NOMO-1 (cell line): Measurements from ENCODE around the gene SBF1.

Source experiments
- DNase-seq, 2 experiments: peaks; one replicate each; lab custom pipeline; 2025; ENCODE audit not compliant: unreplicated experiment in 2 of 2; lab: John Stamatoyannopoulos, UW

Gene SBF1

DNA sequence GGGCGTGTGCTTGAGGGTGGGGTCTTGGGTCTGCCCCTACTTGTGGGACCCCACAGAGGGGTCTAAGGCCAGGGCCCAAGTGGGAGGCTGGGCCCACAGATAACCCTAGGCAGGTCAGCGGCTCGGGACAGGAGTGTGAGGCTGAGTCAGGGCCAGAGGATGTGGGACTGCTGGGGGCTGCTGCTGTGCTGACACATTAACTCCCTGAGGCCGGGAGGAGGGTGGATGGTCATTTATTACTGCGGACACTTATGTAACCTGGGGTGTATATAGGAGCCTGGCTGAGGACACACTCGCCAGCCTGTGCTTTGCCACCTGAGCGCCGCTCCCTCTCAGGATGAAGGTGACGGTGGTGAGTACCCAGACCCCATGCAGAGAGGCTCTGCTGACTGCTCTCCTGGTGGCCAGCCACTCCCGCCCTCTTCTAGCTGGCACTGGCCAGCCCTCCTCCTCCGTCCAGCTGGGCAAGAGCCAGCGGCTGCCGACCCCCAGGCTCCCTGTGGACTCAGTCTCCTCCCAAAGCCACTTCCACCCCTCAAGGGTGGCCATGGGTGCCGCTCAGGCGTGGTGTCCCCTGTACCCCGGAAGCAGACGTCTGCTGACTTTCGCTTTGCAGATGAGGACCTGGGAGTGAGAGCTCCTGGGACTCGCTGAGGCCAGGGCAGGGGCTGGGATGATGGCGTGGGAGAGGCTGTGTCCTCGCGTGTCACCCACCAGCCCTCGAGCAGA lies 11.9 kb upstream of the SBF1 start, which contains the start of gene MIOX:
MIOX (plus strand) TSS at position 299 of the 729 bp plus-strand sequence; CDS start at position 338, 39 bp downstream.
- no peak for DNase-seq

DNA sequence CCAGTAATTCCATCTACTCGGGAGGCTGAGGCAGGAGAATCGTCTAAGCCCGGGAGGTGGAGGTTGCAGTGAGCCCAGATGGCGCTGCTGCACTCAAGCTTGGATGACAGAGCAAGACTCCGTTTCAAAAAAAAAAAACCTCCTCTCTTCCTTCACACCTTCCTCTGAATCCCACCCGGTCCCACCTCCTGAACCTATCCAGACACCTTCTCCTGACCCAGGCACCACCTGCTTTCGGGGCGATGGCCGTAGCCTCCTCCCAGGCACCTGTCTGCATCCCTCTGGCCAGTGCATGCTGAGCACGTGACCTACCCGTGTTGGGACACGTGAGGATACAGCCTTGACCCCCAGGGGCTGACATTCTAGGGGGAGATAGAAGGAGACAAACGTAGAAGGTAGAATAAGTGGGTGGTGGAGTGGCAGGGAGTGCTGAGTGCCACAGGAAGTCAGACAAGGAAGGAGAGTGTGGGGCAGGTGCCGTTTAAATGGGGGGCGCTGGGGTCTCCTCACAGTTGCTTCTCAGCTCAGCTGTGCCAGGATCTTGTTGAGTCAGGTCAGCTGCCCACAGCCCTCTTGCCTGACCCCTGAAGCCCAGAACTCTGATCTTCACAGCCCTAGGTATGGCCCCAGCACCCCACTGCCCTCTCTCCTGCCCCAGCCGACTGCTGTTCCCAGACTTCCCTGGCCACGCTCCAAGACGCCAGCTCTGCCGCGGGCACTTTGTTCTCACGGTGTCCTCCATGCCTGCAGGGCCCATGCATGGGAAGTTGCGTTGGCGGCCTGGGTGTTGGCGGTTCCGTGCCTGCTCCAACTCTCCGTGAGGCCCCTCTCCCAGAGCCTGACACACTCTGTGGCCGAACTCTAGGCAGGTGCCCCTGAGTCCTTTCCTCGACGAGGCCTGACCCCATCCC lies 10.6 kb upstream of the SBF1 start:
- no peak for DNase-seq

DNA sequence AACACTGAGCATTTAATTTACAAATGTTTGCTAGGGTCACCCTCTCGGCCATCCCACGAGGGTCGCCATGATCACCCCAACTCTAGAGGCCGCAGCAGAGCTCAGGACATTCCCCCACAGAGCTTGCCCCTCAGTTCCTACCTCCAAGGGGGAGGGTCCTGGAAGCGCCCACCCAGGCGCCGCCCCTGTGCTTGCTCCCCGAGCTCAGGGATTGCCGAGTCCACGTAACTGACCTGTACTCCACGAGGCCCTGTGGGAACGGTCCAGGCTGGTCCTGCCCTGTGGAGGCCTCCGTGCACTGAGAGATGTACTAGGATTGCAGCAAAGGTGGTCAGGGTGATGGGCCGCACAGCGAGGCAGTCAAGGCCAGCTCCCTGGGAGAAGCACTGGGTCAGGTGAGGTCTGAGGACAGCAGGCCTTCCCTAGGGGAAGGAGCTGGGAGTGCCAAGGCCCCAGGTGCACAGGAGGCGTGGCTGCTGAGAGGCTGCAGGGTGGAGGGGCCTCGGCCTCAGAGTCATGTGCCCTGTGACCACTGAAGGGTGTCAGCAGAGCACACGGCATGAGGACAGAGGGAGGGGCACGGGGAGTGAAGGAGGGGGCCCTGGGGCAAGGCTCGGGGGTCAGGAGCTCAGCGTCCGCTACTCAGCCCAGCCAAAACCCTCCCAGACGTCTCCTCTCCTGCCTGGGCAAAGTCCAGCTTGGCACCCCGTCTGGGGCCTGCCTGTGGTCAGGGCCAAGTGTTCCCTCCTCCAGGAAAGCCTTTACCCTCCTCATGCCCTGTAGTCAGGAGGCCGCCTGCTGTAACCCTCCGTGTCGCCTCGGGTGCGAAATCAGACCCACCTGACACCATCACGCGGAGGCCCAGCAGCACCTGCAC lies 9.4 kb upstream of the SBF1 start:
- no peak for DNase-seq

DNA sequence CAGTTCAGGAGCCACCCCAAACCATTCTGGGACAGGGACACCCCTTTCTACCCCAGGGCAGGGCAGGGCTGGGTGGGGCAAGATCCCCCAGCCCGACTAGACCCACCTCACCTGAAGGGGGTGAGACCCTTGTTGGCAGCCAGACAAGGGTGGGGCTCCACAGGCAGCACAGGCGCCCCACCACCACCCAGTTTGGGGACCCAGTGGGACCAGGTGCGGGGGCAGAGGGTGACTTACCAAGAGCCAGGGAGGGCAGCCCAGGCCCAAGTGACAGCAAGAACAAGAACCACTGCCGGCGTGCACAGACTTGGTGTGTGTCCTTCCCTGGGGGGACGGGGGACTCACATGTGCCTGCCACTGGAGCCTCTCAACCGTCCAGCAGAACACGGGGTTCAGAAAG lies 8.7 kb upstream of the SBF1 start:
- DNase-seq, result no peak

DNA sequence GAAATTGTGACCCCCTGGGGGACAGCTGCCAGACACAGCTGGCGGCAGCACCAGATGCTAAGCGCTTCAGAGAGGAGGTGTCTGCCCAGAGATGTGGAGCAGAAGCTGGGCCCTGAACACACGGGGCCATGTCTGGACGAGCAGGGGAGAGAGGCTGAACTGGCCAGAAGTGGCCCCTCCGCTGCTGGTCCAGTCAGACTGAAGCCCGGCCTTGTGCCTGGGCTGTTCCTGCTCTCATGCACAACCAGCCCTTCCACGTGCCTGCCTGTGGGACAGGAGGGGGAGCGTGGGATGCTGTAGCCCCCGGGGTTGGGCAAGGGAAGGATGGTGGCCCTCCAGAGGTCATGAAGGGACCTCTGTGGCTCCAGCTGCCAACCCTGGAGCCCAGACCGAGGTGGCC lies 8.3 kb upstream of the SBF1 start:
- no peak for DNase-seq

DNA sequence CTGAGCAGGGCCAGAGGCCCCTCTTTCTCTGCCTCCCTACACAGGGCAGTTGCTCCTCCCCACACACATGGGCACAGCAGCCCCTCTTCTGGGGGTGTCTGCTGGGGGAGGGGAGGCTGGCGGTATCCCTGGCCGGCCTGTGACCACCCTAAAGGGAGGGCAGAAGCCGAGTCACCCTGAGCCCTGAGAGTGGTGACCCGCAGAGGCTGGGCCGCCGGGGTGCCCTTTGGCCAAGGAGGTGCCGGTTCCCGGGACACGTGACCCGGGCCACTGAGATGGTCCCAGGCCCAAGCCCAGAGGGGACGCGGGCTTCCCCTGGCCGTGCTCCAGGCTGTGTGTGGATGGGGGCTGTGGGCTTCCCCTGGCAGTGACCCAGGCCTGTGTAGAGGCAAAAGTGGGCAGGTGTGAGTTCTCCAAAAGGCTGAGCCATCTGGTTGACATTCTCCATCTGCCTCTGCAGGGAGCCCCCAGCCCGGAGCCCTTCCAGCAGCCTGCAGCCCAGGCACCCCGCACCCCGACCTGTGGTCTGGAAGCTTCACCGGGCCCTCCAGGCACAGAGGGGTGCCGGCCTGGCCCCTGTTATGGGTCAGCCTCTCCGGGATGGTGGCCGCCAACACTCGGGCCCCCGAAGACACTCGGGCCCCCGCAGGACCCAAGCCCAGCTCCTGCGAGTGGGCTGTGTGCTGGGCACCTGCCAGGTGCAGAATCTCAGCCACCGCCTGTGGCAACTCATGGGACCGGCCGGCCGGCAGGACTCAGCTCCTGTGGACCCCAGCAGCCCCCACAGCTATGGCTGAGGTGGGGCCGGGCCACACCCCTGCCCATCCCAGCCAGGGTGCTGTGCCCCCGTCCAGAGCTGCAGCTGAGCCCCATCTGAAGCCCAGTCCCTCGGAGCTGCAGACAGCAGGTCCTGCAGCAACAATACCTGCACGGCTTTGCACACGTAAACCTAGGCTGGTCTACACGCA lies 7.6 kb upstream of the SBF1 start:
- no peak for DNase-seq

DNA sequence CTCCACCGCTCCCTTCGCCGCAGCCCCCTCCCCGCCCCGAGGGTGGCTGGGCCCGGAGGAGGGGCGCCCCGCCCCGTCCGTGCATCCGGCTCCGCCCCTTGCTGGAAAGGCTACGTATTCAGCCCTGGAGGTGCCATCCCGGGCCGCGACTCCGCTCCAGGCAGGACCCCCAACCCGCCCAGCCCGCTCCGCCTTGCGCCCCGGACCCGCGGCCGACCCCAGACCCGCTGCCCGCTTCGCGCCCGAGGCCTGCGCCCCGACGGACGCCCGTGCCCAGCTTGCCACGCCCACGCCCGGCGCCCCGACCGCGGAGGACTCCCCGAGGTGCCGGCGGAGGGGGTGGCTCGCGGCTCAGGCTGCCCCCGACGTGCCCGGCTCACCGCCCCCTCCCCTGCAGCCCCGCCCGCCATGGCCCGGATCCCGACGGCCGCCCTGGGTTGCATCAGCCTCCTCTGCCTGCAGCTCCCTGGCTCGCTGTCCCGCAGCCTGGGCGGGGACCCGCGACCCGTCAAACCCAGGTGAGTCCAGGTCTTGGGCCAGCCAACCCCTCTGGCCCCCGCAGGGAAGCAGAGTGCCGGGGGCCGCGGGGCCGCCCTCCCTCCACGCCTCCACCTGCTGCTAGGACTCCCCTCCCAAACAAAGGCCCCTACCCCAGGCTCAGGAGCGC lies 6.7 kb upstream of the SBF1 start, which contains the start of gene ADM2:
ADM2 (plus strand) TSS at position 104 of the 667 bp plus-strand sequence; CDS start at position 409, 305 bp downstream.
- DNase-seq, result no peak

DNA sequence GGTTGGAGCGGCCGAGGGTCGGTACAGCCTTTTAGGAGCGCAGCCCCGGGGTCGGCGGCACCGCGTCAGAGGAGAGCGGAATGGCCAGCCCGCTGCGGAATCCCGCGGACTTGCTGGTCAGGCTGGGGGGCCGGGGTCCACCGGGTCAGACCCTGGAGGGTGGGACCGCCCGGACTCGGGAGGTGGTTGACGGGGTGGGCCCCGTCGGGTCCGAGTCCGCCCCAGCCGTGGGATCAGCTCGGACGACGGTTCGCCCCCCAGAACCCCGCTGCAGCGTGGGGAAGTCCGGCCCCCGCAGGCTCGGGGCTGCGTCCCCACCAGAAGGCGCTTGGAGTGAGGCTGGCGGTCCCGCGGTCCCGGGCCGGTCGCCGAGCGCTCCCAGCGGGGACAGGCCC lies 6.2 kb upstream of the SBF1 start:
- no peak for DNase-seq

DNA sequence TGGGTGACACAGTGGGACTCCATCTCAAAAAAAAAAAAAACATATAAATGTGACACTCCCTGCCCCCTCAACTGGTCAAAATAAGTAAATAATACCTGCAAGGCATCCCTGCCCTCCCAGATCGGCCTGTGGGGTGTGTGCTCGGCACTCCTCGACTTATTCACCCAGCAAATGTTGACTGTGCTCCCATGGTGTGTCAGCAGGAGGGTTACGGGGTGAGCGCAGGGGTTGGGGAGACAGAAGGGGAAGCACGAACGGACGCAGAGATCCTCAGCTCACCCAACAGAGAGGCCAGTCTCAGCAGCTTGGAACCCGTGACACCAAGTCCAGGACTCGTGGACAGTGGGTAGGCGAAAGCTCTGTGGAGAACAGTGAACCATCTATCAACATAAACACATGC lies 4.9 kb upstream of the SBF1 start:
- DNase-seq, result peak in 1 of 2 experiments; percentile 13

DNA sequence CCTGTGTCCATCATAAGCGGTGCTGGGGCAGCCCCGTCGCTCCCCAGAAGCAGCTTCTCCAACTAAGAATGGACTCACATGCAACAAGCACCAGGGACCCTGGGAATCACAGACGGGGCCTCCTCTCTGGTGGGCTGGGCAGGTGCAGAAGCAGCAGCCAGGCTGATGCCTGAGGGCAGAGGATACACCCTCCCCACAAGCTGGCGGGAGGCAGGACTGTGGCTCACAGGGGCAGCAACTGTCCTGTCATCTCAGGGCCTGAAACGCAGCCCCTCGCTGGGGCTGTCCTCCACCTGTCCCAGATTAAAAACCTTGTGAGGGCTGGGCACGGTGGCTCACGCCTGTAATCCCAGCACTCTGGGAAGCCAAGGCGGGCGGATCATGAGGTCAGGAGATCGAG lies 3.1 kb upstream of the SBF1 start:
- no peak for DNase-seq

DNA sequence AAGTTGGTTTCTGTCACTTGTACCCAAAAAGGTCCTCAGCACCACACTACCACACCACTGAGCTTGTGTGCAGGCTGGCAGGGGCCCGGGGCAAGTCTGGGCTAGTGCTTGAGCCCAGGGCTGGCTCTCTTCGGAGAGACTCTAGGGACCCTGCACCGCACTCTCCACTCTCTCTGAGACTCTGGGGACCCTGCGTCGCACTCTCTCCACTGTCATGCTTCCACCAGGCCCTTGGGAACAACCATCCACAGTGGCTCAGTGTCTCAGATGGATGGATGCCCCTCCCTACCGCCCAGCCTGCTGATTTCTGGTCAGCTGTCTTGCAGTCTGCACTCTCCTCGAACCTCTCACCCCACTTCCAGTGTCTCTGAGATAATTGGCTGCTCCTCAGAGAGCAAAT lies 2.0 kb upstream of the SBF1 start:
- DNase-seq, result no peak

DNA sequence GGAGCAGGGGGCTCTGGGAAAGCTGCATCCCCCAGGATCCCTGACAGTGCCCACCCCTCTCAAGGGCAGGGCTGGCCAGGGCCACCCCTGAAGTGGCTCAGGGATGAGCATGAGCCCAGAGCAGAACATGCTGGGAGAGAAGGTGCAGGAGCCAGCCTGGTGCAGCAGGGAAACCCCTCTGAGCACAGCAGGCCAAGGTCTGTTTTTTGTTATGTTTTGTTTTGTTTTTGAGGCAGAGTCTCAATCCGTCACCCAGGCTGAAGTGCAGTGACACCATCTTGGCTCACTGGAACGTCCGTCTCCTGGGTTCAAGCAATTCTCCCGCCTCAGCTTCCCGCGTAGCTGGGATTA lies 792 bp upstream of the SBF1 start:
- no peak for DNase-seq

DNA sequence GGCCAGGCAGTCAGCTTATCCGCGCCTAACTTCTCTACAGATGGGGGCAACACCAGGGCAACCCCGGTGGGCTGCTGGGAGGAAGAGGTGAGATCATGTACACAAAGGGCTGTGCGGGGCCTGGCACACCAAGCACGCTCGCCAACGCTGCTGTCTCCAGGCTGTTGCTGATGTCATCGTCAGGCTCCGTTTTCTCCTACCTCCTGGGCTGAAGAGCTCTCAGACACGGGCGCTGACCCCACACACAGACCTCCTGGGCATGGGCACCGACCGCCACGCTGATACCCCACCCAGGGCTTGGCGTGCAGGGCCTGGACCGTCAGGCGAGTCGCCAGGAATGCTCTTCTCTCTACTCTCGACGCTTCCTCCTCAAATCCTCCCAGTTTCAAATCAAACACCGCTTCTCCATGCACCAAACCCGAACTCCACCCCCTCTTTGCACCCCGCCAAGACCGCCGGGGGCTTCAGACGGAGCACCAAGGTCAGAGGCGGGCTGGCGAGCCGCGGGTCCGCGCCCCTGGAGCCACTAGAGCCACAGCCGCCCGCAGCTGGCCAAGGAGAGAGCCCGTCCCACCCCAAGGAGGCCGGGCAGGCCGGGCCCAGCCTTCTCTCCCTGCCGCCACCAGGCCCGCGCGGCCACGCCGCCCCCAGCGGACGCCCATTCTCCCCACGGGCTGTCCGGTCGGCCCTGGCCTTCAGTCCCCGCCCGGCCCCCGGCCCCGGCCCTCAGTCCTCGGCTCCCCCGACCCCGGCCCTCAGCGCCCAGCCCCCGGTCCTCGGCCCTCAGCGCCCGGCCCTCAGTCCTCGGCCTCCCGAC lies 772 bp downstream of the SBF1 start:
- peak; percentile 17 to 20 for DNase-seq

DNA sequence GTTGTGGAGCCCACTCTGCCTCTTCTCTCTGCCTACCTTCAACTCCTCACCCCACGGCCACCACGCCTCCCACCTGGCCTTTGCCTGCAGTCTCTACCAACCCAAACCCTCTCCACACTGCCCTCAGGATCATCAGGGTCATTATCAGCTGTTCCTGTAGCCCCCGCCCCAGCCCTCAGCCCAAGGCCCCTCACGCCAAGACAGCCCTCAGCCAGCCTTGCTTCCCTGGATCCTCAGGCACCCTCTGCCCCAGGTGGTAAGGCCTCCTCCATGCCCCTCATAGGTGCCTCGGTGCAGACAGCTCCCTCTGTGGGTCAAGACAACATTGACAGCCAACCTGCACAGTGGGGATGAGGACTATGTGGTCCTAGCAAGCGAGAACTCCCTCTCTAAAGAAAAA lies 1.7 kb downstream of the SBF1 start:
- no peak for DNase-seq

DNA sequence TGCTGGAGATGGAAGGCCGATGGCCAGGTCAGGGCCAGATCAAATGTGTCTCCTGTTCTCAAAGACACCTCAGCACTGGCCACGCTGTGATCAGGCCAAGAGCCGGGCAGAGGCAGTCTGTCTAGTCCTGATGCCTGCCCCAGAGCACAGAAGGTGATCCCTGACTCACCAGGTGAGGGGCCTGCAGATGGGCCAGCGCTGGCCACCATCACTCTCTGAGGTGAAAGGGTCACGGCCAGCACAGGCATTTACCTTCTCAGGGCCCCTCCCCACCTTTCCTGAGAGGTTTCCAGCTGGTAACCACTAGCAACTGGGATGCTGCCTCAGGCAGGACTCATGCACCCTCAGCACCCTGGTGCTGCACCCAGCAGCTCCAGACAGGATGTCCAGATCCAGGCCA lies 2.9 kb downstream of the SBF1 start:
- DNase-seq, result no peak

DNA sequence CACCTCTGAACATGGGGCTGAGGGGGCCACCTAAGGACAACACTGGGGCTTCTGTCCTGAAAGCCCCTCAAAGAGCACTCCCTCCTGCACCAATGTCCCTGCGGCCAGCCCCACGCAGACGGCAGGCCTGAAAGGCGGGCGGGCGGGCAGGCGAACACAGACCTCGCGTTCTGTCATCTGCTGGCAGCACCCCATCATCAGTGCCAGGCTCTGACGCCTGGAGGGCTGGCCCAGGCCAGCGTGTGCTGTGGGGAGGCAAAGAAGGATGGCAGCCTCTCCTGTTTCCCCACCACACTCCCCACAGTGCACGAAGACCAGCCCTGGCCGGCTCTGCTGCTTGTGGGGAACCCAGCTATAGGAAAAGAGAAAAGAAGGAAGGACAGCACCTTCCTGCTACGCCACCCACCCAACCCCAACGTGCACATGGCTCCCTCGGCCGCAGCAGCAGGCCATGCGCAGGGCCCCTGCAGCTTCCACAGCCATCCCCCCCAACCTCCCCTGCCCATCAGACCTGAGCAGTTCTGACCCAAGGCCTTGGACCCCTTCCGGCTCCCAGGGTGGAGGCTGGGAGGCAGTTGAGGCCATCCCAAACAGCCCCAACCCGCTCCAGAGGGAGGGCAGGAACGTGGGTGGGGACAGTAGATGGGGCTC lies 3.5 kb downstream of the SBF1 start:
- no peak for DNase-seq

DNA sequence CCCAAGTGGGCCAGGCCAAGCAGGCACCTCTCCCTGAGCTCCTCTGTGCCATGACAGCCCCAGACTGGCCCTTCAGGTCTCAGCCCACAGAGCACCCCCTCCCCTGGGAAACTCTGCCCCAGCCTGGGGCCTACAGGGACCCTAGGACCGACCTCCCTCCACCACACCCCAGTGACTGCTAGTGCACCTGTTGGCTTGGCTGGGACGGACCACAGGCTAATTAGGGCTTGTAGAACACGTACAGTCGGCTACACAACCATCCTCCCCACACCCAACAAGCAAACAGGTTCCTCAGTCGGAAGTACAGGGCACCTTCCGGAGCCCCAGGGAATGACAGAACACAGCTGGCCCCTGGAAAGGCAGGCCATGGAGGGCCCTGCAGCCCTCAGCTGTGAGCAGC lies 4.3 kb downstream of the SBF1 start:
- DNase-seq, result no peak
